Glomerular endothelial cell (primary cell): ENCODE data around the gene MXRA7. TPM values are rescaled to one million over a fixed set of nuclear protein-coding genes. Genes with fewer than 3 reads are reported as not detected.
"Not testable (repeated sequence)": the region's sequence is repeated elsewhere in the genome, so short reads cannot be mapped to it uniquely, and the experiment has no call there.

Experiments used
- DNase-seq: peaks from one replicate; pipeline ENCODE4 v3.0.0-alpha.2; 2011; ENCODE audit warnings: low read depth, low spot score; ENCODE audit errors: extremely low read depth
- total RNA-seq: library from RNA; depleted of rRNA; stranded (reverse); fragments of >200 nt; gene quantifications from 2 replicates; pipeline ENCODE4 v1.2.3, GENCODE V29; 2015

Gene MXRA7
- total RNA-seq, 1 donor from 2014 or later: 208 TPM

GRCh38 chr17:76718516-76718915 lies 7.8 kb upstream of the MXRA7 start:
- no peak for DNase-seq

DNA sequence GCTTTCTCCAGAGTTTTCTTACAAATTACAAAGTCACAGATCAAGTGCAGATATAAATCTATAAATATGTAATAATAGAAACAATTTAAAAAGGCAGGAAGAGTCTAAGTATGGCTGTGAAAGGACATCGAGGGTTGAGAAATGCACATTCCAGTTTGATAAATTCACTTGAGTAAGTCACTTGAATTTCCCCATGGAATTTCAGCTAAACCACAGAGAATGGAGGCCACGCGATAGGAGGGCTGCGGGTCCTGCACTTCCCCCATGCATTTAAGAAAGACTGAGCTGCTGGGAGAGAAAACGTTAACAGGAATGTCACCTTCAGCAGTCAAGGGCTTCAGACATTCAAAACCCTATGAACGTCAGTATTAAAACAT lies 6.1 kb upstream of the MXRA7 start:
- DNase-seq: no peak

- no peak for DNase-seq
These were observed 5.5 kb upstream of the MXRA7 start for GRCh38 chr17:76716146-76716838.

- no peak for DNase-seq
These were observed 4.7 kb upstream of the MXRA7 start for GRCh38 chr17:76715496-76715830.

DNA sequence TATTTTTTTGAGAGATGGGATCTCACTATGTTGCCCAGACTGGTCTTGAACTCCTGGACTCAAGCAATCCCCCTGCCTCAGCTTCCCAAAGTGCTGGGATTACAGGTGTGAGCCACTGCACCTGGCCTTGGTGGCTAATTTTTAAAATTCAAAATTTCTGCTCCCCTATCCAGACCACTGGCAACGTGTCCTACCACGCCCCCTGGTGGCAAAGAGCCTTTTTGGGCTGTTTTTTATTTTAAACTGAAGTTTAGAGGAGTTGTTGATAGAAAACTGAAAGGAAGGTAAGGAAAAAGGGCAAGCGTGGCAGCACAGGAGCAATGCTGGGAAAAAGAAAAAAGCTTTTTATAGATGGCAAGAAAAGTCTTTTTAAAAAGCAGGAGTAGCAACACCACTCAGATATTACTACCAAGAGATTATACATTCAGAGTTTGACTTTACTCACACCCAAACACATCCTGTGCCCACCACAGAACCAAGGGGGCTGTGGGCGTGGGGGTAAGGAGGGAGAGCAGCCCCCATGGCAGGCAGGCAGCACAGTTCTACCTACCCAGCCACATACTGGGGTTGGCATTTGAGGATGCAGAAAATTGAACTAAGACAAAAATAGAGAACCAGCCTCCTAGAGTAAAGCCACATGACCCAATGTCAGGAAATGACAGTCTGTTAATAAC lies 4.2 kb upstream of the MXRA7 start:
- no peak for DNase-seq

DNA sequence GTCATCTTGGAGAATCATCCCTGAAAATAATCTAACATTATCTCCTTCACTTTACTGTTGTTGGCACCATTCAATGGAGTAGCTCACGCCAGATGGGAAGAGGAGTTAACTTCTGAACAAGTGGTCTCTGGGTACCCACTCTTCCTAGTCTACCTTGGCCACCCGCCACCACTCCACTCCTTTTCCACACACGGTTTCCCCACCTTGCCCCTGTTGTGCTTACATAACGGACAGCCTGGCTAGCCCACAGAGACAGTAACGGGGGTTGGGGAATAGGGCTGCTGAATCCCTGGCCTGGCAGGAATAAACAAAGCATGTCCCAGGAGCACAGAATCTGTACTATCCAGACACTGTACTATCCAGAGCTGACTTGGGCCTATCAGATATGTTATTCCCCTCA lies 3.6 kb upstream of the MXRA7 start:
- DNase-seq: no peak

DNA sequence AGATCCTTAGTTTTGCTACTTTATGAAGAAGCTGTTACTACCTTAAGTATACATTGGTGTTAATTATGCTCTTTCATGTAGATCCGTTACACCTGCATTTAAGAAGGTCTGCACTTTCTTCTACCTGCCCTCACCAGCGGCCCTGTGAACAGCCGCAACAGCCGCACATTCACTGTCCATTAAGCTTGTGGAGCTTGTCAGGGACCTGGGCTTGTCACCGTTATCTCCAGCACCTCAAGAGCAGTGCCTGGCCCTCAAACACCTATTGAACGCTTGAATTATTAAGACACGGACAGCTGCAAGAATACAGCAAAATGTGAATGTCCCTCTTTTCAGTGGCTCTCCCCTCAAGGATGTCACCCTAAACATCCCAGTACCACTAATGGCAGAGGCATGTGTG lies 3.0 kb upstream of the MXRA7 start:
- no peak for DNase-seq

DNA sequence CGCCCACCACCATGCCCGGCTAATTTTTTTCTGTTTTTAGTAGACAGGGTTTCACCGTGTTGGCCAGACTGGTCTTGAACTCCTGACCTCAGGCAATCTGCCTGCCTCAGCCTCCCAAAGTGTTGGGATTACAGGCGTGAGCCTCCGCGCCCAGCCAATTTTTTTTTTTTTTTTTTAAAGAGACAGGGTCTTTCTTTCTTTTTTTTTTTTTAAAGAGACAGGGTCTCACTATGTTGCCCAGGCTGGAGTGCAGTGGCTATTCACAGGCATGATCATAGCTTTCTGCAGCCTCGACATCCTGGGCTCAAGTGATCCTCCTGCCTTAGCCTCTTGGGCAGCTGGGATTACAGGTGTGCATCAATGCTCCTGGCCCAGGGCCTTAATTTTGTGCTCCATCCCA lies 1.6 kb upstream of the MXRA7 start:
- DNase-seq: not testable (repeated sequence)

DNA sequence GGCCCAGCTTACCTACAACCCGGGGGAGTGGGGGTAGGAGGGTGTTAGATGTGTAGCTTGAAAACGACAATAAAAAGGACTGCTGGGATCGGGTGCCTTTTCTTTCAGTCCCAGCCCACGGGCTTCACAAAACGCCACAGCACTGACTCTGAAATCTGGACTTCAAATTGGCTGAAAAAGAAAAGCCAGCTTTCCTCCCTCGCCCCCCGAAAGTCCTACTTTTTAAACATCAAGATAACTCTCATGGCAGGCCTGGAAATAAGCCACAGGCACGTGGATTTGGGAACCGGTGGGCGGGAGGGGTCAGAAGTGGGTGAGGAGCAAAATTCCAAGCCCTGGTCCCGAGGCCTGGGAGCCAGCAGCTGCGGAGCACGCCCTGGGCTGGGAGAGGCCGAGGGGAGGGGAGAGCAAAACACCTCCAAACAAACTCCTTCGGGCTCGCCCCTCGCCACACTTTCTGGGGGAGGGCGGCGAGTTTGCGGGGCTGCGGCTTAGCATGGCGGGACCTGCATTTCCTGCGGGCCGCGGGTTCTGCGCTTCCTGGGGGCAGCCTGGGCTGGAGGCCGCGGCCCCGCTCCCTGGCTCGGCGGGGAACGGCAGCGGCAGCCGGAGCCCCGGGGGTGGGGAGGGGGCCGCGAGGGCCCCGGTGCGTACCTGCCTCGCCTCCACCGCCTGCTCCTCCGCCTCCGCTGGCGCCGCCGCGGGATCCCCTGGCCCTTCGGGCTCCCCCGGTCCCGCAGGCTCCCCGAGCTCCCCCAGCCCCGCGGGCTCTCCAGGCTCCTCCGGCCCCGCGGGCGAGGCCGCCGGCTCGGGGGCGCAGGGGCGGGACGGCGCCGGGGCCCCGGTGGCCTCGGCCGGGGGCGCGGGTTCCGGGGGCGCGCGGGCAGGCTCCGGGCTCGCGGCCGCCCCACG lies 558 bp downstream of the MXRA7 start:
- DNase-seq: not testable (repeated sequence)

- DNase-seq: no peak
These were observed 1.5 kb downstream of the MXRA7 start for GRCh38 chr17:76709077-76709950.

GRCh38 chr17:76707985-76708807 lies 2.6 kb downstream of the MXRA7 start:
- no peak for DNase-seq

GRCh38 chr17:76706817-76707216 lies 3.9 kb downstream of the MXRA7 start:
- DNase-seq: no peak

- DNase-seq: no peak
These were observed 6.0 kb downstream of the MXRA7 start for GRCh38 chr17:76704805-76705204.

- DNase-seq: no peak
These were observed 7.7 kb downstream of the MXRA7 start for GRCh38 chr17:76702941-76703637.

- DNase-seq: no peak
These were observed 8.7 kb downstream of the MXRA7 start for GRCh38 chr17:76702076-76702475.

- DNase-seq: no peak
These were observed 9.2 kb downstream of the MXRA7 start for GRCh38 chr17:76701471-76701967.

DNA sequence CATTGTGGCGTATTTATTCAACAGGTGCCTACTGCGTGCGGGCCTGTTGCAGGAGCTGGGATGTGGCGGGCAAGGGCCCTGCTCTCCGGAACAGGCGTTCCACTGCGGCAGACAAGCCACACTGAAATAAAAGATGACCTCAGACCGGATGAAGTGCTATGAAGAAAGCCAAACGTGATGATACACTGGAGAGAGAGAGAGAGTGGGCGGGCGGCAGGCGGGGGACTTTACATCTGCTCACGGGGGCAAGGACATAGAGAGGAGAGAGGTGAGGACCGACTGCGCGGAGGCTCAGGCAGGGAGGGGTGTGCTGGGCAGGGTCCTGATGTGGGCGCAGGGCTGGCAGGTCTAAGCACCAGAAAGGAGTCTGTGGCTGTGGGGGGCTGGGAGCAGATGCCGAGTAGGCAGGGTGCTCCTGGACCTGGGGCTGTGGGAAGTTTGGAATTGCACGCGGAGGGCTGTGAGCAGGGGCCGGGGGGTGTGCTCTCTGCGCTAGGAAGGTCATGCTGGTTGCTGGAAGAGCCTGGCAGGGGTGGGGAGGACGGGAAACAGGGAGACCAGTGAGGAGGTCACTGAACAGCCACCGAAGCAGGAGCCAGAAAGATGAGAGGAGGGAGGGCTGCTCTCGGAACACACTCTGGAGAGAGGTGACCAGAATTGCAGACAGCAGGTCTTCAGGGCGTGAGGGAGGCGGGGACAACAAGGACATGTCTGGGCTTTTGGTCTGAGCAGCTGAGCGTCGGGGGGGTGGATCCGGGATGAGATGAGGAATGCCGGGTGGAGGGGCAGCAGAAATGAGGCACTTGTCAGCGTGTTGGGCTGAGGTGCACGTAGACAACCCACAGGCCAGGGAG lies 9.9 kb downstream of the MXRA7 start:
- DNase-seq: no peak

GRCh38 chr17:76700270-76700616 lies 10.5 kb downstream of the MXRA7 start:
- no peak for DNase-seq
